ENCODE data around the gene LHX6.

Gene LHX6

GRCh38 chr9:122218935-122219855 is 9.6 kb downstream of the LHX6 start:
- TF ChIP-seq, protein P1, sequence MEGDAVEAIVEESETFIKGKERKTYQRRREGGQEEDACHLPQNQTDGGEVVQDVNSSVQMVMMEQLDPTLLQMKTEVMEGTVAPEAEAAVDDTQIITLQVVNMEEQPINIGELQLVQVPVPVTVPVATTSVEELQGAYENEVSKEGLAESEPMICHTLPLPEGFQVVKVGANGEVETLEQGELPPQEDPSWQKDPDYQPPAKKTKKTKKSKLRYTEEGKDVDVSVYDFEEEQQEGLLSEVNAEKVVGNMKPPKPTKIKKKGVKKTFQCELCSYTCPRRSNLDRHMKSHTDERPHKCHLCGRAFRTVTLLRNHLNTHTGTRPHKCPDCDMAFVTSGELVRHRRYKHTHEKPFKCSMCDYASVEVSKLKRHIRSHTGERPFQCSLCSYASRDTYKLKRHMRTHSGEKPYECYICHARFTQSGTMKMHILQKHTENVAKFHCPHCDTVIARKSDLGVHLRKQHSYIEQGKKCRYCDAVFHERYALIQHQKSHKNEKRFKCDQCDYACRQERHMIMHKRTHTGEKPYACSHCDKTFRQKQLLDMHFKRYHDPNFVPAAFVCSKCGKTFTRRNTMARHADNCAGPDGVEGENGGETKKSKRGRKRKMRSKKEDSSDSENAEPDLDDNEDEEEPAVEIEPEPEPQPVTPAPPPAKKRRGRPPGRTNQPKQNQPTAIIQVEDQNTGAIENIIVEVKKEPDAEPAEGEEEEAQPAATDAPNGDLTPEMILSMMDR (IDR thresholded peaks at IDR 0.05; ENCODE audit: insufficient read depth, low read length) = no peak
- TF ChIP-seq, protein P2, sequence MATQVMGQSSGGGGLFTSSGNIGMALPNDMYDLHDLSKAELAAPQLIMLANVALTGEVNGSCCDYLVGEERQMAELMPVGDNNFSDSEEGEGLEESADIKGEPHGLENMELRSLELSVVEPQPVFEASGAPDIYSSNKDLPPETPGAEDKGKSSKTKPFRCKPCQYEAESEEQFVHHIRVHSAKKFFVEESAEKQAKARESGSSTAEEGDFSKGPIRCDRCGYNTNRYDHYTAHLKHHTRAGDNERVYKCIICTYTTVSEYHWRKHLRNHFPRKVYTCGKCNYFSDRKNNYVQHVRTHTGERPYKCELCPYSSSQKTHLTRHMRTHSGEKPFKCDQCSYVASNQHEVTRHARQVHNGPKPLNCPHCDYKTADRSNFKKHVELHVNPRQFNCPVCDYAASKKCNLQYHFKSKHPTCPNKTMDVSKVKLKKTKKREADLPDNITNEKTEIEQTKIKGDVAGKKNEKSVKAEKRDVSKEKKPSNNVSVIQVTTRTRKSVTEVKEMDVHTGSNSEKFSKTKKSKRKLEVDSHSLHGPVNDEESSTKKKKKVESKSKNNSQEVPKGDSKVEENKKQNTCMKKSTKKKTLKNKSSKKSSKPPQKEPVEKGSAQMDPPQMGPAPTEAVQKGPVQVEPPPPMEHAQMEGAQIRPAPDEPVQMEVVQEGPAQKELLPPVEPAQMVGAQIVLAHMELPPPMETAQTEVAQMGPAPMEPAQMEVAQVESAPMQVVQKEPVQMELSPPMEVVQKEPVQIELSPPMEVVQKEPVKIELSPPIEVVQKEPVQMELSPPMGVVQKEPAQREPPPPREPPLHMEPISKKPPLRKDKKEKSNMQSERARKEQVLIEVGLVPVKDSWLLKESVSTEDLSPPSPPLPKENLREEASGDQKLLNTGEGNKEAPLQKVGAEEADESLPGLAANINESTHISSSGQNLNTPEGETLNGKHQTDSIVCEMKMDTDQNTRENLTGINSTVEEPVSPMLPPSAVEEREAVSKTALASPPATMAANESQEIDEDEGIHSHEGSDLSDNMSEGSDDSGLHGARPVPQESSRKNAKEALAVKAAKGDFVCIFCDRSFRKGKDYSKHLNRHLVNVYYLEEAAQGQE (IDR thresholded peaks at IDR 0.05; ENCODE audit: insufficient replicate concordance, low read depth) = no peak
- TF ChIP-seq GABPA (IDR thresholded peaks at IDR 0.05; ENCODE audit: low read depth) (no peak), POLR2AphosphoS5 (IDR thresholded peaks at IDR 0.05; ENCODE audit: low read depth) (no peak), SPI1 (IDR thresholded peaks at IDR 0.05; ENCODE audit: borderline replicate concordance, low read depth) (no peak)
- no peak overlapping the region for H3K4me3 ChIP-seq (replicated peaks; ENCODE audit: insufficient read depth, low read length)

GRCh38 chr9:122218071-122218934 is 10.5 kb downstream of the LHX6 start:
- TF ChIP-seq, protein P2 (IDR thresholded peaks at IDR 0.05; ENCODE audit: insufficient replicate concordance, low read depth) = no peak
- TF ChIP-seq SPI1 (IDR thresholded peaks at IDR 0.05; ENCODE audit: borderline replicate concordance, low read depth) (no peak), GABPA (IDR thresholded peaks at IDR 0.05; ENCODE audit: low read depth) (no peak), POLR2AphosphoS5 (IDR thresholded peaks at IDR 0.05; ENCODE audit: low read depth) (no peak)
- TF ChIP-seq, protein P1 (IDR thresholded peaks at IDR 0.05; ENCODE audit: insufficient read depth, low read length) = no peak
- peaks cover 61% of the 10 kb centered on the region for H3K27me3 ChIP-seq (ENCODE audit: insufficient read depth, poor library complexity, severe bottlenecking)
- H3K27ac ChIP-seq (replicated peaks) = no peak overlapping the region
- no peak overlapping the region for H3K4me3 ChIP-seq (replicated peaks; ENCODE audit: insufficient read depth, low read length)
- no peak for DNase-seq (ENCODE audit: low read depth in 1 of 2, low spot score in 1 of 2)

More at GRCh38 chr9:122218935-122219855, 9.6 kb downstream of the LHX6 start:
- peaks cover 56% of the 10 kb centered on the region for H3K27me3 ChIP-seq (ENCODE audit: insufficient read depth, poor library complexity, severe bottlenecking)
- H3K27ac ChIP-seq (replicated peaks) = no peak overlapping the region
- no peak for DNase-seq (ENCODE audit: low read depth in 1 of 2, low spot score in 1 of 2)

- H3K27ac ChIP-seq (replicated peaks) = no peak overlapping the region
- TF ChIP-seq POLR2AphosphoS5 (IDR thresholded peaks at IDR 0.05; ENCODE audit: low read depth) = no peak
- TF ChIP-seq, protein P1 (IDR thresholded peaks at IDR 0.05; ENCODE audit: insufficient read depth, low read length) = no peak
- TF ChIP-seq, protein P2 (IDR thresholded peaks at IDR 0.05; ENCODE audit: insufficient replicate concordance, low read depth) = no peak
- no peak for TF ChIP-seq GABPA (IDR thresholded peaks at IDR 0.05; ENCODE audit: low read depth)
- no peak for TF ChIP-seq SPI1 (IDR thresholded peaks at IDR 0.05; ENCODE audit: borderline replicate concordance, low read depth)
- DNase-seq (ENCODE audit: low read depth in 1 of 2, low spot score in 1 of 2) = no peak
- no peak overlapping the region for H3K4me3 ChIP-seq (replicated peaks; ENCODE audit: insufficient read depth, low read length)
- peaks cover 68% of the 10 kb centered on the region for H3K27me3 ChIP-seq (ENCODE audit: insufficient read depth, poor library complexity, severe bottlenecking)
Observed at GRCh38 chr9:122217640-122218039, 11.1 kb downstream of the LHX6 start.
